Fibroblast of mammary gland (primary cell): ENCODE measurements around the gene EEF2K.

Source experiments
- DNase-seq: peaks from one replicate; pipeline ENCODE4 v3.0.0-alpha.2; 2010; ENCODE audit warnings: low read depth
- H3K4me3 ChIP-seq: 2 replicates; pipeline ENCODE4 v1.5.1; 2011; ENCODE audit warnings: low read depth, mild to moderate bottlenecking, low read length, moderate library complexity; ENCODE audit not compliant: control insufficient read depth
- CTCF ChIP-seq: conservative IDR thresholded peaks from 2 replicates; pipeline ENCODE4 v1.5.1; 2011; ENCODE audit warnings: low read depth, low read length, inconsistent platforms; ENCODE audit not compliant: control insufficient read depth, insufficient read depth

EEF2K gene

GRCh38 chr16:22239131-22239805 lies 33.2 kb downstream of the EEF2K start:
- TF ChIP-seq CTCF = no peak
- no peak for DNase-seq
- no peak overlapping the region for H3K4me3 ChIP-seq

- no peak for TF ChIP-seq CTCF
- no peak overlapping the region for H3K4me3 ChIP-seq
- peak; percentile 76 for DNase-seq
Observed at GRCh38 chr16:22240023-22240710, 34.1 kb downstream of the EEF2K start.

GRCh38 chr16:22250522-22250921 lies 44.4 kb downstream of the EEF2K start:
- peak; percentile 45 for DNase-seq
- no peak overlapping the region for H3K4me3 ChIP-seq
- TF ChIP-seq CTCF = no peak

GRCh38 chr16:22252317-22252716 lies 46.2 kb downstream of the EEF2K start:
- no peak overlapping the region for H3K4me3 ChIP-seq
- no peak for DNase-seq
- no peak for TF ChIP-seq CTCF

- H3K4me3 ChIP-seq = no peak overlapping the region
- no peak for TF ChIP-seq CTCF
- DNase-seq = no peak
Observed at GRCh38 chr16:22253272-22253671, 47.2 kb downstream of the EEF2K start.

- no peak for DNase-seq
- H3K4me3 ChIP-seq = no peak overlapping the region
- no peak for TF ChIP-seq CTCF
Observed at GRCh38 chr16:22255335-22255734, 49.3 kb downstream of the EEF2K start.

GRCh38 chr16:22257440-22257839 lies 51.4 kb downstream of the EEF2K start:
- no peak for TF ChIP-seq CTCF
- no peak overlapping the region for H3K4me3 ChIP-seq
- no peak for DNase-seq
